ENCODE results near the gene TCIRG1. TPM values are rescaled to one million over a fixed set of nuclear protein-coding genes. Genes with fewer than 3 reads are reported as not detected.

TCIRG1 gene
- total and polyA plus RNA-seq, 2 of the 13 experiments (the other 11 are each of a cell fraction or from before 2014, with no cell fraction given): 48.0 to 69.6 TPM

GRCh38 chr11:68030318-68031143, 8.3 kb upstream of the TCIRG1 start, which contains the start of gene NDUFS8 (continued):
- TF ChIP-seq, protein P1, sequence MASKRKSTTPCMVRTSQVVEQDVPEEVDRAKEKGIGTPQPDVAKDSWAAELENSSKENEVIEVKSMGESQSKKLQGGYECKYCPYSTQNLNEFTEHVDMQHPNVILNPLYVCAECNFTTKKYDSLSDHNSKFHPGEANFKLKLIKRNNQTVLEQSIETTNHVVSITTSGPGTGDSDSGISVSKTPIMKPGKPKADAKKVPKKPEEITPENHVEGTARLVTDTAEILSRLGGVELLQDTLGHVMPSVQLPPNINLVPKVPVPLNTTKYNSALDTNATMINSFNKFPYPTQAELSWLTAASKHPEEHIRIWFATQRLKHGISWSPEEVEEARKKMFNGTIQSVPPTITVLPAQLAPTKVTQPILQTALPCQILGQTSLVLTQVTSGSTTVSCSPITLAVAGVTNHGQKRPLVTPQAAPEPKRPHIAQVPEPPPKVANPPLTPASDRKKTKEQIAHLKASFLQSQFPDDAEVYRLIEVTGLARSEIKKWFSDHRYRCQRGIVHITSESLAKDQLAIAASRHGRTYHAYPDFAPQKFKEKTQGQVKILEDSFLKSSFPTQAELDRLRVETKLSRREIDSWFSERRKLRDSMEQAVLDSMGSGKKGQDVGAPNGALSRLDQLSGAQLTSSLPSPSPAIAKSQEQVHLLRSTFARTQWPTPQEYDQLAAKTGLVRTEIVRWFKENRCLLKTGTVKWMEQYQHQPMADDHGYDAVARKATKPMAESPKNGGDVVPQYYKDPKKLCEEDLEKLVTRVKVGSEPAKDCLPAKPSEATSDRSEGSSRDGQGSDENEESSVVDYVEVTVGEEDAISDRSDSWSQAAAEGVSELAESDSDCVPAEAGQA (IDR thresholded peaks at IDR 0.05; ENCODE audit: low read depth): peak; percentile 64; the same call in 1 of the 2 replicates
- TF ChIP-seq, protein P1 (CRISPR knock-in tag; IDR thresholded peaks at IDR 0.05; ENCODE audit: borderline replicate concordance): no peak
- no peak for TF ChIP-seq HHEX (CRISPR knock-in tag; IDR thresholded peaks at IDR 0.05)
- TF ChIP-seq, protein P2, sequence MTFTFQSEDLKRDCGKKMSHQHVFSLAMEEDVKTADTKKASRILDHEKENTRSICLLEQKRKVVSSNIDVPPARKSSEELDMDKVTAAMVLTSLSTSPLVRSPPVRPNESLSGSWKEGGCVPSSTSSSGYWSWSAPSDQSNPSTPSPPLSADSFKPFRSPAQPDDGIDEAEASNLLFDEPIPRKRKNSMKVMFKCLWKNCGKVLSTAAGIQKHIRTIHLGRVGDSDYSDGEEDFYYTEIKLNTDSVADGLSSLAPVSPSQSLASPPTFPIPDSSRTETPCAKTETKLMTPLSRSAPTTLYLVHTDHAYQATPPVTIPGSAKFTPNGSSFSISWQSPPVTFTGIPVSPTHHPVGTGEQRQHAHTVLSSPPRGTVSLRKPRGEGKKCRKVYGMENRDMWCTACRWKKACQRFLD (CRISPR knock-in tag; IDR thresholded peaks at IDR 0.05; ENCODE audit: borderline replicate concordance): peak; percentile 66
- TF ChIP-seq, protein P3, sequence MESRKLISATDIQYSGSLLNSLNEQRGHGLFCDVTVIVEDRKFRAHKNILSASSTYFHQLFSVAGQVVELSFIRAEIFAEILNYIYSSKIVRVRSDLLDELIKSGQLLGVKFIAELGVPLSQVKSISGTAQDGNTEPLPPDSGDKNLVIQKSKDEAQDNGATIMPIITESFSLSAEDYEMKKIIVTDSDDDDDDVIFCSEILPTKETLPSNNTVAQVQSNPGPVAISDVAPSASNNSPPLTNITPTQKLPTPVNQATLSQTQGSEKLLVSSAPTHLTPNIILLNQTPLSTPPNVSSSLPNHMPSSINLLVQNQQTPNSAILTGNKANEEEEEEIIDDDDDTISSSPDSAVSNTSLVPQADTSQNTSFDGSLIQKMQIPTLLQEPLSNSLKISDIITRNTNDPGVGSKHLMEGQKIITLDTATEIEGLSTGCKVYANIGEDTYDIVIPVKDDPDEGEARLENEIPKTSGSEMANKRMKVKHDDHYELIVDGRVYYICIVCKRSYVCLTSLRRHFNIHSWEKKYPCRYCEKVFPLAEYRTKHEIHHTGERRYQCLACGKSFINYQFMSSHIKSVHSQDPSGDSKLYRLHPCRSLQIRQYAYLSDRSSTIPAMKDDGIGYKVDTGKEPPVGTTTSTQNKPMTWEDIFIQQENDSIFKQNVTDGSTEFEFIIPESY (CRISPR knock-in tag; IDR thresholded peaks at IDR 0.05): peak; percentile 5; the same call in 1 of the 2 replicates
- TF ChIP-seq ERF (CRISPR knock-in tag; IDR thresholded peaks at IDR 0.05): peak; percentile 30; the same call in 1 of the 2 replicates
- 0 out of 2 replicates have a peak, but pooled peaks have one; percentile 65 for TF ChIP-seq ZNF17 (CRISPR knock-in tag; IDR thresholded peaks at IDR 0.05)
- no peak for TF ChIP-seq PTBP1 (IDR thresholded peaks at IDR 0.05; ENCODE audit: low read depth, low read length, poor library complexity, severe bottlenecking)
- peak; percentile 30; the same call in 1 of the 2 replicates for TF ChIP-seq TFDP1 (CRISPR knock-in tag; IDR thresholded peaks at IDR 0.05; ENCODE audit: borderline replicate concordance)
- TF ChIP-seq ZNF441 (CRISPR knock-in tag; IDR thresholded peaks at IDR 0.05; ENCODE audit: borderline replicate concordance): peak; percentile 78
- TF ChIP-seq, protein P4, sequence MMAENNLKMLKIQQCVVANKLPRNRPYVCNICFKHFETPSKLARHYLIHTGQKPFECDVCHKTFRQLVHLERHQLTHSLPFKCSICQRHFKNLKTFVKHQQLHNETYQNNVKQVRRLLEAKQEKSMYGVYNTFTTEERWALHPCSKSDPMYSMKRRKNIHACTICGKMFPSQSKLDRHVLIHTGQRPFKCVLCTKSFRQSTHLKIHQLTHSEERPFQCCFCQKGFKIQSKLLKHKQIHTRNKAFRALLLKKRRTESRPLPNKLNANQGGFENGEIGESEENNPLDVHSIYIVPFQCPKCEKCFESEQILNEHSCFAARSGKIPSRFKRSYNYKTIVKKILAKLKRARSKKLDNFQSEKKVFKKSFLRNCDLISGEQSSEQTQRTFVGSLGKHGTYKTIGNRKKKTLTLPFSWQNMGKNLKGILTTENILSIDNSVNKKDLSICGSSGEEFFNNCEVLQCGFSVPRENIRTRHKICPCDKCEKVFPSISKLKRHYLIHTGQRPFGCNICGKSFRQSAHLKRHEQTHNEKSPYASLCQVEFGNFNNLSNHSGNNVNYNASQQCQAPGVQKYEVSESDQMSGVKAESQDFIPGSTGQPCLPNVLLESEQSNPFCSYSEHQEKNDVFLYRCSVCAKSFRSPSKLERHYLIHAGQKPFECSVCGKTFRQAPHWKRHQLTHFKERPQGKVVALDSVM (CRISPR knock-in tag; IDR thresholded peaks at IDR 0.05): no peak
- TF ChIP-seq POLR2AphosphoS2 (IDR thresholded peaks at IDR 0.05; ENCODE audit: low read depth, low read length): no peak
- peak; percentile 41; the same call in 1 of the 2 replicates for TF ChIP-seq NCOA2 (CRISPR knock-in tag; IDR thresholded peaks at IDR 0.05)
- TF ChIP-seq, protein P5, sequence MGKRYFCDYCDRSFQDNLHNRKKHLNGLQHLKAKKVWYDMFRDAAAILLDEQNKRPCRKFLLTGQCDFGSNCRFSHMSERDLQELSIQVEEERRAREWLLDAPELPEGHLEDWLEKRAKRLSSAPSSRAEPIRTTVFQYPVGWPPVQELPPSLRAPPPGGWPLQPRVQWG (CRISPR knock-in tag; IDR thresholded peaks at IDR 0.05; ENCODE audit: borderline replicate concordance, low read depth): no peak
- no peak for TF ChIP-seq ZNF7 (CRISPR knock-in tag; IDR thresholded peaks at IDR 0.05)

All from HepG2 (cell line).